Panc1 (cell line): ENCODE data around the gene WWOX. TPM values are rescaled to one million over a fixed set of nuclear protein-coding genes. Genes with fewer than 3 reads are reported as not detected.

Experiments used
- ATAC-seq: fragments of 200-7000 bp; cut with Tn5 transposase; 2 replicates; pipeline ENCODE4 v1.9.1; 2020; ENCODE audit warnings: mild to moderate bottlenecking, moderate library complexity
- BruUV-seq: library from RNA; stranded (reverse); fragments of 400-500 nt; replicated peaks from 2 replicates; lab custom pipeline; 2021; lab: Mats Ljungman, UMichigan
- CTCF ChIA-PET: fragments of 300-600 bp; sonication (Branson Sonifier 250); formaldehyde crosslinking; loops from one replicate; lab custom pipeline; 2022; ENCODE audit warnings: antibody characterized with exemption; lab: Charles Lee
- POLR2A ChIA-PET: fragments of 300-600 bp; sonication (Branson Sonifier 250); formaldehyde crosslinking; loops from one replicate; lab custom pipeline; 2022; ENCODE audit warnings: antibody characterized with exemption; lab: Charles Lee
- DNase-seq: peaks from one replicate; pipeline ENCODE4 v3.0.0-alpha.2; 2010; ENCODE audit warnings: low read depth, low spot score
- H3K27ac ChIP-seq: 2 replicates; pipeline ENCODE4 v1.5.1; 2011; ENCODE audit warnings: mild to moderate bottlenecking, low read length, inconsistent platforms
- H3K27me3 ChIP-seq: fragments of 200-500 bp; sonication (Bioruptor generic); 2 replicates; pipeline ENCODE4 v1.6.0; 2014; ENCODE audit warnings: low read length, inconsistent platforms; ENCODE audit not compliant: control insufficient read depth, insufficient read depth
- H3K36me3 ChIP-seq: fragments of 200-500 bp; sonication (Bioruptor generic); 2 replicates; pipeline ENCODE4 v1.5.1; 2014; ENCODE audit warnings: inconsistent platforms, mild to moderate bottlenecking, low read length, moderate library complexity; ENCODE audit not compliant: control insufficient read depth, insufficient read depth
- H3K4me1 ChIP-seq: 2 replicates; pipeline ENCODE4 v1.5.1; 2011; ENCODE audit warnings: inconsistent platforms, mild to moderate bottlenecking, low read length, moderate library complexity; ENCODE audit not compliant: control insufficient read depth, insufficient read depth
- H3K4me3 ChIP-seq, 2 experiments: 2 replicates each; pipeline ENCODE4 v1.5.1; 2011 to 2012; ENCODE audit warnings: low read depth in 2 of 2, low read length in 2 of 2, mild to moderate bottlenecking in 2 of 2, inconsistent platforms in 1 of 2, moderate library complexity in 1 of 2
- H3K9me3 ChIP-seq: fragments of 200-500 bp; sonication (Bioruptor generic); 2 replicates; pipeline ENCODE4 v1.5.1; 2014; ENCODE audit warnings: low read depth, mild to moderate bottlenecking, inconsistent platforms, low read length, moderate library complexity; ENCODE audit not compliant: control insufficient read depth, insufficient read depth
- CTCF ChIP-seq: fragments of 450-650 bp; IDR thresholded peaks from 2 replicates; pipeline ENCODE4 v1.5.1; 2017; ENCODE audit warnings: mild to moderate bottlenecking
- POLR2AphosphoS5 ChIP-seq: IDR thresholded peaks from 2 replicates; pipeline ENCODE4 v1.6.1; 2012; ENCODE audit warnings: mild to moderate bottlenecking, low read depth, low read length, moderate library complexity
- REST ChIP-seq, 2 experiments: IDR thresholded peaks; 2 replicates each; pipeline ENCODE4 v1.6.1; 2011 to 2012; ENCODE audit warnings: low read depth in 2 of 2, control low read depth in 1 of 2, low read length in 1 of 2, mild to moderate bottlenecking in 1 of 2, moderate library complexity in 1 of 2; ENCODE audit not compliant: insufficient read depth in 1 of 2
- SIN3A ChIP-seq: IDR thresholded peaks from 2 replicates; pipeline ENCODE4 v1.6.1; 2012; ENCODE audit warnings: low read depth, mild to moderate bottlenecking, low read length, moderate library complexity, borderline replicate concordance; ENCODE audit not compliant: insufficient read depth
- TCF7L2 ChIP-seq: IDR thresholded peaks from 2 replicates; pipeline ENCODE4 v1.6.1; 2011; ENCODE audit warnings: mild to moderate bottlenecking, low read depth, low read length, inconsistent platforms
- in situ Hi-C: cut with HindIII; loops from 2 replicates; pipeline ENCODE4 v1.10.0; 2016; ENCODE audit warnings: low sequenced_read_pairs, low pct_unique_long_range_greater_than_20kb
- intact Hi-C: fragments of 100-400 bp; cut with micrococcal nuclease; formaldehyde crosslinking; loops from one replicate; pipeline ENCODE4 v1.10.0; 2022; ENCODE audit not compliant: unreplicated experiment
- total RNA-seq: library from RNA; stranded (reverse); gene quantifications from one replicate; pipeline ENCODE4 v1.2.1, GENCODE V29; 2021; ENCODE audit not compliant: unreplicated experiment

WWOX gene
- total RNA-seq, 1 experiment from 2014 or later, result 12.5 TPM

GRCh38 chr16:78228704-78229103 lies 129.2 kb downstream of the WWOX start:
- intact Hi-C loops (no loop called here), in situ Hi-C loops (no loop called here)
- DNase-seq (no peak), ATAC-seq (no peak)
- TF ChIP-seq CTCF (no peak), SIN3A (no peak), TCF7L2 (no peak), REST (IDR thresholded peaks at IDR 0.05; ENCODE audit: insufficient read depth in 1 of 2, low read depth in 2 of 2, low read length in 1 of 2) (no peak), POLR2AphosphoS5 (no peak)
- no peak overlapping the region for H3K27ac ChIP-seq
- H3K4me1 ChIP-seq, result peaks cover 4% of the 10 kb centered on the region; the same call in 1 of the 2 replicates
- BruUV-seq, result no TSS peak
- no peak overlapping the region for H3K4me3 ChIP-seq
- no peaks in the 10 kb centered on the region for H3K36me3 ChIP-seq
- H3K9me3 ChIP-seq, result no peaks in the 10 kb centered on the region
- ChIA-PET CTCF (interaction anchor here (0.6 kb wide), 1 partner anchor 644 kb away, joined by 3 read pairs; no protein-coding TSS in a partner anchor), POLR2A (no interaction called here)
- no peaks in the 10 kb centered on the region for H3K27me3 ChIP-seq

GRCh38 chr16:78230832-78231231 lies 131.4 kb downstream of the WWOX start:
- no peak overlapping the region for H3K4me3 ChIP-seq
- H3K27me3 ChIP-seq, result no peaks in the 10 kb centered on the region
- CTCF ChIA-PET, result no interaction called here
- peaks cover 4% of the 10 kb centered on the region; the same call in 1 of the 2 replicates for H3K4me1 ChIP-seq
- no TSS peak for BruUV-seq
- intact Hi-C loops (no loop called here), in situ Hi-C loops (no loop called here)
- DNase-seq (no peak), ATAC-seq (peak; percentile 62; the same call in 1 of the 2 replicates)
- no peak for TF ChIP-seq REST (IDR thresholded peaks at IDR 0.05; ENCODE audit: insufficient read depth in 1 of 2, low read depth in 2 of 2, low read length in 1 of 2)
- no peak for TF ChIP-seq POLR2AphosphoS5
- no peak for TF ChIP-seq SIN3A
- no peak for TF ChIP-seq TCF7L2
- POLR2A ChIA-PET, result no interaction called here
- H3K36me3 ChIP-seq, result no peaks in the 10 kb centered on the region
- H3K9me3 ChIP-seq, result no peaks in the 10 kb centered on the region
- no peak overlapping the region for H3K27ac ChIP-seq
